Body of pancreas (tissue), 4 donors: Measurements from ENCODE around the gene INAVA.

Experiments used
- CTCF ChIP-seq, 7 experiments: fragments of 450-650 bp in 4 of 7; fragments of 200-600 bp in 3 of 7; sonication (generic) in 3 of 7; IDR thresholded peaks; one replicate each; pipeline ENCODE4 v1.5.1; 2016 to 2019; ENCODE audit warnings: antibody characterized with exemption in 7 of 7
- POLR2A ChIP-seq, 3 donors: fragments of 450-650 bp; IDR thresholded peaks; one replicate each; pipeline ENCODE4 v1.6.1; 2016; ENCODE audit warnings: antibody characterized with exemption in 3 of 3, mild to moderate bottlenecking in 2 of 3

GRCh38 chr1:200923601-200924000 lies 28.9 kb downstream of the INAVA start:
- TF ChIP-seq POLR2A (IDR thresholded peaks at IDR 0.05) (no peak), CTCF (IDR thresholded peaks at IDR 0.05) (no peak)
